Progenitor cell of endocrine pancreas (in vitro differentiated cells): Measurements from ENCODE around the gene C19orf47. TPM values are rescaled to one million over a fixed set of nuclear protein-coding genes. Genes with fewer than 3 reads are reported as not detected.

Experiments
- DNase-seq: peaks from one replicate; pipeline ENCODE4 v3.0.0; 2021; ENCODE audit warnings: low spot score; ENCODE audit not compliant: unreplicated experiment
- H3K27ac Mint-ChIP-seq: 2 replicates; pipeline ENCODE4 v1.8.0; 2021; ENCODE audit warnings: mild to moderate bottlenecking, moderate library complexity, mixed read lengths
- H3K27me3 Mint-ChIP-seq: 2 replicates; pipeline ENCODE4 v1.8.0; 2021; ENCODE audit warnings: mixed read lengths
- H3K36me3 Mint-ChIP-seq: 2 replicates; pipeline ENCODE4 v1.8.0; 2022; ENCODE audit warnings: mixed read lengths; ENCODE audit not compliant: insufficient read depth
- H3K4me1 Mint-ChIP-seq: 2 replicates; pipeline ENCODE4 v1.8.0; 2021; ENCODE audit warnings: low read depth, mixed read lengths
- H3K4me3 Mint-ChIP-seq: 2 replicates; pipeline ENCODE4 v1.8.0; 2021; ENCODE audit warnings: low read depth, mild to moderate bottlenecking, moderate library complexity, mixed read lengths
- H3K9me3 Mint-ChIP-seq: 2 replicates; pipeline ENCODE4 v1.8.0; 2021; ENCODE audit warnings: low read depth, mixed read lengths
- microRNA-seq: library from miRNA; unstranded; fragments of <30 nt; microRNA quantifications from one replicate; pipeline ENCODE4 v1.1.0, GENCODE V29; 2020; ENCODE audit warnings: borderline number of aligned reads; ENCODE audit not compliant: unreplicated experiment
- total RNA-seq: library from RNA; stranded (reverse); gene quantifications from 2 replicates; pipeline ENCODE4 v1.2.1, GENCODE V29; 2021
- TF ChIP-seq, protein P1 (sequence below): fragments of 200-600 bp; sonication (generic); IDR thresholded peaks from one replicate; pipeline ENCODE4 v1.5.0; 2021; ENCODE audit warnings: antibody characterized with exemption, mild to moderate bottlenecking; ENCODE audit not compliant: unreplicated experiment

C19orf47 gene
- total RNA-seq, 1 donor from 2014 or later = 19.1 TPM

DNA sequence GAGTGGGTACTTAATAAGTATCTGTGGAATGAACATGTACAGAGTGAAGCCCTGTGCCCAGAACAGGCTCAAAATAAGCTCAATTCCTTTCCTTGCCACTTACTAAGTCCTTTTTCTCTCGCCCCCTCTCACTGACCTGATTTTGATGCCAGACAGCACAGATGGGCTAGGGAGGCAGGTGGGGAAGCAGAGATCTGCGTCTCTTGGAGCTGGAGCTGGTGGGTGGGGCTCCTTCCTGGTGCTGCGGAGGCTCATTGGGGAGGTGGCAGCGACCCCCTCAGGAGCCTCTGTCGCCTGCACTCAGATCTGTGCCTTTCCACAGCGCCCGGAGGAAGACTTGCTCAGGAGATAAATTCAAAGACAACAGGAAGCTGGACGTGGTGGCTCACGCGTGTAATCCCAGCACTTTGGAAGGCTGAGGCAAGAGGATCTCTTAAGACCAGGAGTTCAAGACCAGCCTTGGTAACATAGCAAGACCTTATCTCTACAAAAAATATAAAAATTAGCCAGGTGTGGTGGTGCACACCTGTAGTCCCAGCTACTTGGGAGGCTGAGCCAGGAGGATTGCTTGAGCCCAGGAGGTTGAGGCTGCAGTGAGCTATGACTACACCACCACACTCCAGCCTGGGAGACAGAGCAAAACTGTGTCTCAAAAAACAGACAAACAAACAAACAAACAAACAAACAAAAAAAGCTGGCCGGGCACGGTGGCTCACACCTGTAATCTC is 77.7 kb downstream of the C19orf47 start:
- H3K4me3 Mint-ChIP-seq = no peak overlapping the region
- no peaks in the 10 kb centered on the region for H3K9me3 Mint-ChIP-seq

More for the DNA sequence above, 77.7 kb downstream of the C19orf47 start:
- Mint-ChIP-seq H3K27ac (no peak overlapping the region), H3K27me3 (no peaks in the 10 kb centered on the region), H3K4me1 (peaks cover 3% of the 10 kb centered on the region), H3K36me3 (peaks cover 3% of the 10 kb centered on the region)
- no peak for DNase-seq
- TF ChIP-seq, protein P1, sequence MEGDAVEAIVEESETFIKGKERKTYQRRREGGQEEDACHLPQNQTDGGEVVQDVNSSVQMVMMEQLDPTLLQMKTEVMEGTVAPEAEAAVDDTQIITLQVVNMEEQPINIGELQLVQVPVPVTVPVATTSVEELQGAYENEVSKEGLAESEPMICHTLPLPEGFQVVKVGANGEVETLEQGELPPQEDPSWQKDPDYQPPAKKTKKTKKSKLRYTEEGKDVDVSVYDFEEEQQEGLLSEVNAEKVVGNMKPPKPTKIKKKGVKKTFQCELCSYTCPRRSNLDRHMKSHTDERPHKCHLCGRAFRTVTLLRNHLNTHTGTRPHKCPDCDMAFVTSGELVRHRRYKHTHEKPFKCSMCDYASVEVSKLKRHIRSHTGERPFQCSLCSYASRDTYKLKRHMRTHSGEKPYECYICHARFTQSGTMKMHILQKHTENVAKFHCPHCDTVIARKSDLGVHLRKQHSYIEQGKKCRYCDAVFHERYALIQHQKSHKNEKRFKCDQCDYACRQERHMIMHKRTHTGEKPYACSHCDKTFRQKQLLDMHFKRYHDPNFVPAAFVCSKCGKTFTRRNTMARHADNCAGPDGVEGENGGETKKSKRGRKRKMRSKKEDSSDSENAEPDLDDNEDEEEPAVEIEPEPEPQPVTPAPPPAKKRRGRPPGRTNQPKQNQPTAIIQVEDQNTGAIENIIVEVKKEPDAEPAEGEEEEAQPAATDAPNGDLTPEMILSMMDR = no peak

Small RNA genes within 50 kb of the gene (microRNA-seq; reads per million reads assigned to microRNA genes)
- 51.9 reads per million, percentile 47 among the genes with 10 or more reads in this experiment for gene MIR641
- 2.4 reads per million for gene MIR6796

Other genes starting within 250 kb of the C19orf47 start
- 35.3 and 37.2 TPM in 2 replicates for gene MAP3K10, start 157.0 kb downstream of the C19orf47 start, total RNA-seq
- not detected in 2 replicates for gene TTC9B, start 130.0 kb downstream of the C19orf47 start, total RNA-seq
- gene CCNP, start 121.7 kb downstream of the C19orf47 start, total RNA-seq = 0.50 and 0.78 TPM in 2 replicates
- gene AKT2, start 63.1 kb downstream of the C19orf47 start, total RNA-seq = 200 TPM in 2 replicates
- gene PLD3, start 298 bp upstream of the C19orf47 start, total RNA-seq = 349 and 353 TPM in 2 replicates
- gene HIPK4, start 41.8 kb upstream of the C19orf47 start, total RNA-seq = 0.11 TPM in 1 of 2 replicates, not detected in the other
- gene PRX, start 65.0 kb upstream of the C19orf47 start, total RNA-seq = 0.96 and 1.2 TPM in 2 replicates
- gene SERTAD1, start 77.6 kb upstream of the C19orf47 start, total RNA-seq = 4.1 and 4.4 TPM in 2 replicates
- gene SERTAD3, start 95.9 kb upstream of the C19orf47 start, total RNA-seq = 26.5 and 27.5 TPM in 2 replicates
- gene BLVRB, start 117.3 kb upstream of the C19orf47 start, total RNA-seq = 14.0 and 16.4 TPM in 2 replicates
- gene SPTBN4, start 118.6 kb upstream of the C19orf47 start, total RNA-seq = 2.8 and 3.1 TPM in 2 replicates
- 102 and 114 TPM in 2 replicates for gene SHKBP1, start 228.5 kb upstream of the C19orf47 start, total RNA-seq